ENCODE measurements around the gene TTC13. TPM values are rescaled to one million over a fixed set of nuclear protein-coding genes. Genes with fewer than 3 reads are reported as not detected.

TTC13 gene
- total RNA-seq, 2 experiments from 2014 or later: 24.9 to 25.0 TPM

DNA sequence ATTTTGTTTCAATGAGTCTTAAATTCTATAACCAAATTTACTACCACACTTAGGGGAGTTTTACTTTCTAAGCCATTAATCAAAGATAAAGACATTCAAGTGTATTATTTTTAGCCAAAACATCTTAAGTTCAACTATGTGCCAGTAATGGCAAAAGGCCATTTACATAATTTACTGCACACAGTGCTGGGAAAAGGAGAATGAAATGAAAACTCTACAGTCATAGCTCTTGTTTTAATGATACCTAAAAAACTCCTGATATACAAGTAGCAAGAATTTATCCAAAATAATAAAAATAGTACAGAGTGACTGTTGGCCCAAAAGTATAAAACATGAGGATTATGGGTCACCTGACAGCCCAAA lies 67.9 kb downstream of the TTC13 start:
- Mint-ChIP-seq H3K9me3 (no peaks in the 10 kb centered on the region), H3K36me3 (ENCODE audit: low read depth) (peaks cover 93% of the 10 kb centered on the region), H3K27ac (no peak overlapping the region), H3K27me3 (no peaks in the 10 kb centered on the region), H3K4me1 (ENCODE audit: low read depth) (no peaks in the 10 kb centered on the region), H3K4me3 (no peak overlapping the region)
- H3K27me3 ChIP-seq (ENCODE audit: control insufficient read depth in 1 of 2, insufficient read depth in 2 of 2, low read length in 2 of 2): no peaks in the 10 kb centered on the region
- no peak overlapping the region for H3K27ac ChIP-seq (ENCODE audit: low read depth in 1 of 2, low read length in 2 of 2)
- no peak overlapping the region for H3K4me3 ChIP-seq (ENCODE audit: low read length)
- TF ChIP-seq, protein P1, sequence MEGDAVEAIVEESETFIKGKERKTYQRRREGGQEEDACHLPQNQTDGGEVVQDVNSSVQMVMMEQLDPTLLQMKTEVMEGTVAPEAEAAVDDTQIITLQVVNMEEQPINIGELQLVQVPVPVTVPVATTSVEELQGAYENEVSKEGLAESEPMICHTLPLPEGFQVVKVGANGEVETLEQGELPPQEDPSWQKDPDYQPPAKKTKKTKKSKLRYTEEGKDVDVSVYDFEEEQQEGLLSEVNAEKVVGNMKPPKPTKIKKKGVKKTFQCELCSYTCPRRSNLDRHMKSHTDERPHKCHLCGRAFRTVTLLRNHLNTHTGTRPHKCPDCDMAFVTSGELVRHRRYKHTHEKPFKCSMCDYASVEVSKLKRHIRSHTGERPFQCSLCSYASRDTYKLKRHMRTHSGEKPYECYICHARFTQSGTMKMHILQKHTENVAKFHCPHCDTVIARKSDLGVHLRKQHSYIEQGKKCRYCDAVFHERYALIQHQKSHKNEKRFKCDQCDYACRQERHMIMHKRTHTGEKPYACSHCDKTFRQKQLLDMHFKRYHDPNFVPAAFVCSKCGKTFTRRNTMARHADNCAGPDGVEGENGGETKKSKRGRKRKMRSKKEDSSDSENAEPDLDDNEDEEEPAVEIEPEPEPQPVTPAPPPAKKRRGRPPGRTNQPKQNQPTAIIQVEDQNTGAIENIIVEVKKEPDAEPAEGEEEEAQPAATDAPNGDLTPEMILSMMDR (IDR thresholded peaks at IDR 0.05): no peak
- H3K4me1 ChIP-seq (ENCODE audit: insufficient read depth, low read length): no peaks in the 10 kb centered on the region
- ChIA-PET POLR2A (no interaction called here), CTCF (no interaction called here)
- DNase-seq (no peak), ATAC-seq (ENCODE audit: poor library complexity) (no peak)
- intact Hi-C loops (cut with DNase I, micrococcal nuclease): no loop called here
- H3K9me3 ChIP-seq (ENCODE audit: control insufficient read depth in 1 of 2, insufficient read depth in 1 of 2, low read length in 2 of 2): no peaks in the 10 kb centered on the region
- peaks cover 90% of the 10 kb centered on the region for H3K36me3 ChIP-seq (ENCODE audit: insufficient read depth, low read length)

DNA sequence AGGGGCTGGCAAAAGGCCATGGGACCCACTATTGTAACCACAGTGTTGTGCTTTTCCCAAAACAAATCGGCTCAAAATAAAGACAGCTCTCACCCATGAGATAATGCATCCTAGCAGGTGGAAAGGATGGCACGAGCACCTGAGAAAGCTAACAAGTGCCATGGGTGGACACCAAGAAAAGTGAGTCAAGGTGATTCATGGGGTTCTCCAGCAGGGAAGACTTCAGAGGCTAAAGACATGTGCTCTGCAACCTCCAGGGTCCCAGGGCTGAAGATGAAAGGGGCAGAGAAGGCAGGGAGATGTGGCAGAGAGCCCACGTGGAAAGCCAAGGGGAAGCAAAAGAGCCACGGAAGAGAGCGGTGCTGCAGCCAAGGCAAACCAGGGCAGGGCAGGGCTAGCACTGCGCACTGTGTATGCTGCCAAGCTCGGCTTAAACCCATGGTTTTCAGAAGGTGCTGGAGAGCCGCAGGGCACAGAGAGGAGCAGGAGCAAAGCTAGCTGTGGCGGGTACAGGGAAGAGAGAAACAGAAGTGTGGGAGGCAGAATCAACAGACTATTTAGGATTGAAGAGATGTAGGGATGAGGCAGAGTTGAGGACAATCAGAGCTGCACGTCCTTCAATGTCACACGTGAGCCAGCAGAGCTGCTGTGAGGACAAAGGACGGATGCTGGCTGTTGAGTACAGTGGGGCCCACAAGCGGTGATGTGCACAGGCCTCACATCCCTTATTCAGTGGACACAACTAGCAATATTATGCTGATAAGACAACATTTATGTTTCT lies 68.5 kb downstream of the TTC13 start:
- H3K27me3 Mint-ChIP-seq: no peaks in the 10 kb centered on the region
- H3K9me3 ChIP-seq (ENCODE audit: control insufficient read depth in 1 of 2, insufficient read depth in 1 of 2, low read length in 2 of 2): no peaks in the 10 kb centered on the region
- H3K9me3 Mint-ChIP-seq: no peaks in the 10 kb centered on the region
- TF ChIP-seq, protein P1 (IDR thresholded peaks at IDR 0.05): no peak
- ChIA-PET CTCF (no interaction called here), POLR2A (no interaction called here)
- no peak for ATAC-seq (ENCODE audit: poor library complexity)
- peaks cover 93% of the 10 kb centered on the region for H3K36me3 ChIP-seq (ENCODE audit: insufficient read depth, low read length)
- DNase-seq: no peak
- no peak overlapping the region for H3K27ac Mint-ChIP-seq
- no peak overlapping the region for H3K4me3 Mint-ChIP-seq
- H3K4me1 Mint-ChIP-seq (ENCODE audit: low read depth): no peaks in the 10 kb centered on the region
- no peaks in the 10 kb centered on the region for H3K27me3 ChIP-seq (ENCODE audit: control insufficient read depth in 1 of 2, insufficient read depth in 2 of 2, low read length in 2 of 2)
- intact Hi-C loops (cut with DNase I, micrococcal nuclease): no loop called here
- no peak overlapping the region for H3K27ac ChIP-seq (ENCODE audit: low read depth in 1 of 2, low read length in 2 of 2)
- peaks cover 93% of the 10 kb centered on the region for H3K36me3 Mint-ChIP-seq (ENCODE audit: low read depth)
- H3K4me3 ChIP-seq (ENCODE audit: low read length): no peak overlapping the region
- H3K4me1 ChIP-seq (ENCODE audit: insufficient read depth, low read length): no peaks in the 10 kb centered on the region

DNA sequence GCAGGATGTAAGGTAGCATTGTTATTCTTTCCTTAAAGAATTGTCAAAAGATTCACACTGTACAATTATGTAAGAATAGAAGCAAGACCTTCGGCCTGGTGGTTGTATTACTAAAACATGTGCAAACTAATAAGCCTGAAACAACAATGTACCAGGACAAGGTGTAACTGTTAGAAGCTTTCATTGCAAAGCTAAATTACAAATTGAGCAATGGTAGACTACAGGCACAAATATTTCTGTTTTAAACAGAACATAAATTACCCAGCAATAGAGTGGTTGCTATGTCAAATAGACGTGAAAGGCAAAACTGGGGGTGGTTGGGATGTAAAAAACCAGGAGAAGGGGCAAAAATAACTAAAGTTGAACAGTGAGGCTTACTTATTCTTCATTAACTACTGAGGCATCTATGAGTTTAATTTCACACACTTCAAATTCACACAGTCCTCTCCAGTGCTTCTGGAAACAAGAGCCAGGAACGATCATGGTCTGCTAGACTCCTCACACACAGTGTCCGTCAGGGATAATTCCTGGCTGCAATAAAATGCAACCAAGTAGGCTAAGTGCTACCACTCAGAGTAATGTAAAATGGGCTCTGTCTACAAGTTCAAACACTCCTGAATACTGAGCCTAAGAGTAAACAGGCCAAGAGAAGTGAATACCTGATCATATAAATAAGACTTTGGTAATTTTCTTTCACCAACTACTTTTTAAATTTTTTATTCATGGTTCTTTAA lies 71.0 kb downstream of the TTC13 start:
- CTCF ChIA-PET: no interaction called here
- no peaks in the 10 kb centered on the region for H3K27me3 ChIP-seq (ENCODE audit: control insufficient read depth in 1 of 2, insufficient read depth in 2 of 2, low read length in 2 of 2)
- DNase-seq: no peak
- no peak overlapping the region for H3K27ac ChIP-seq (ENCODE audit: low read depth in 1 of 2, low read length in 2 of 2)
- no peaks in the 10 kb centered on the region for H3K4me1 ChIP-seq (ENCODE audit: insufficient read depth, low read length)
- intact Hi-C loops (cut with DNase I, micrococcal nuclease): no loop called here
- ATAC-seq (ENCODE audit: poor library complexity): no peak
- TF ChIP-seq, protein P1 (IDR thresholded peaks at IDR 0.05): no peak
- H3K27me3 Mint-ChIP-seq: no peaks in the 10 kb centered on the region
- H3K36me3 ChIP-seq (ENCODE audit: insufficient read depth, low read length): peaks cover 77% of the 10 kb centered on the region
- no peak overlapping the region for H3K4me3 Mint-ChIP-seq
- H3K27ac Mint-ChIP-seq: no peak overlapping the region
- peaks cover 85% of the 10 kb centered on the region for H3K36me3 Mint-ChIP-seq (ENCODE audit: low read depth)
- H3K9me3 Mint-ChIP-seq: no peaks in the 10 kb centered on the region
- POLR2A ChIA-PET: no interaction called here
- no peaks in the 10 kb centered on the region for H3K9me3 ChIP-seq (ENCODE audit: control insufficient read depth in 1 of 2, insufficient read depth in 1 of 2, low read length in 2 of 2)
- no peak overlapping the region for H3K4me3 ChIP-seq (ENCODE audit: low read length)
- no peaks in the 10 kb centered on the region for H3K4me1 Mint-ChIP-seq (ENCODE audit: low read depth)
